T-helper 1 cell treated with Interleukin-12 subunit alpha and Interleukin-12 subunit beta and Interleukin-4 antibody, amounts not matched to agents 30 ng/mL and 1 ng/mL, for 36 hours (primary cell): ENCODE data around the gene SLC35B3. TPM values are rescaled to one million over a fixed set of nuclear protein-coding genes. Genes with fewer than 3 reads are reported as not detected.
"Not testable (repeated sequence)": the region's sequence is repeated elsewhere in the genome, so short reads cannot be mapped to it uniquely, and the experiment has no call there.

Experiments
- intact Hi-C: fragments of 100-400 bp; cut with micrococcal nuclease; formaldehyde crosslinking; loops from one replicate; pipeline ENCODE4 v1.15.1; 2024
- total RNA-seq: library from RNA; stranded (reverse); gene quantifications from 2 replicates; pipeline ENCODE4 v1.2.3, GENCODE V29; 2022

The SLC35B3 gene
- 9.7 and 10.2 TPM in 2 replicates for total RNA-seq

GRCh38 chr6:8435093-8435844 lies at the start of gene SLC35B3:
Gene SLC35B3, minus strand, starts transcription at chr6:8435545.
- intact Hi-C loops = loop anchor here (1.0 to 10.0 kb wide), 7 partner anchors 333 to 1290 kb away; partner anchors contain the start of genes BLOC1S5, CAGE1, EEF1E1 and RIOK1

GRCh38 chr6:8483650-8484049 lies 48.3 kb upstream of the SLC35B3 start:
- intact Hi-C loops = no loop called here

- intact Hi-C loops = no loop called here
These were observed 46.4 kb upstream of the SLC35B3 start for GRCh38 chr6:8481727-8482126.

GRCh38 chr6:8478418-8478817 lies 43.1 kb upstream of the SLC35B3 start:
- intact Hi-C loops = no loop called here

GRCh38 chr6:8476656-8477055 lies 41.3 kb upstream of the SLC35B3 start:
- intact Hi-C loops = no loop called here

- intact Hi-C loops = no loop called here
These were observed 33.4 kb upstream of the SLC35B3 start for GRCh38 chr6:8468552-8469356.

GRCh38 chr6:8462694-8463093 lies 27.3 kb upstream of the SLC35B3 start:
- intact Hi-C loops = no loop called here

- intact Hi-C loops = no loop called here
These were observed 26.8 kb upstream of the SLC35B3 start for GRCh38 chr6:8462169-8462568.

- intact Hi-C loops = no loop called here
These were observed 11.0 kb upstream of the SLC35B3 start for GRCh38 chr6:8446391-8446790.

GRCh38 chr6:8445930-8446329 lies 10.6 kb upstream of the SLC35B3 start:
- intact Hi-C loops = not testable (repeated sequence)

GRCh38 chr6:8442150-8442549 lies 6.8 kb upstream of the SLC35B3 start:
- intact Hi-C loops = no loop called here

GRCh38 chr6:8441452-8441851 lies 6.1 kb upstream of the SLC35B3 start:
- intact Hi-C loops = no loop called here

GRCh38 chr6:8439601-8440268 lies 4.4 kb upstream of the SLC35B3 start:
- intact Hi-C loops = loop anchor here (5.0 to 10.0 kb wide), 3 partner anchors 422 to 1295 kb away; partner anchors contain the start of gene SNRNP48

- intact Hi-C loops = loop anchor here (5.0 to 10.0 kb wide), 3 partner anchors 421 to 1293 kb away; partner anchors contain the start of gene SNRNP48
These were observed 2.5 kb upstream of the SLC35B3 start for GRCh38 chr6:8437813-8438212.

GRCh38 chr6:8436966-8437365 lies 1.6 kb upstream of the SLC35B3 start:
- intact Hi-C loops = loop anchor here (5.0 to 10.0 kb wide), 3 partner anchors 420 to 1292 kb away; partner anchors contain the start of gene SNRNP48

GRCh38 chr6:8435845-8436168 lies 462 bp upstream of the SLC35B3 start:
- intact Hi-C loops = loop anchor here (1.0 to 10.0 kb wide), 7 partner anchors 334 to 1291 kb away; partner anchors contain the start of genes BLOC1S5, CAGE1, EEF1E1 and RIOK1

GRCh38 chr6:8434727-8435092 lies 635 bp downstream of the SLC35B3 start:
- intact Hi-C loops = loop anchor here (1.0 to 10.0 kb wide), 8 partner anchors 332 to 1290 kb away; partner anchors contain the start of genes BLOC1S5, CAGE1, EEF1E1 and RIOK1

- intact Hi-C loops = loop anchor here (10.0 kb wide), 2 partner anchors 838 to 1288 kb away; partner anchors contain the start of gene SNRNP48
These were observed 2.7 kb downstream of the SLC35B3 start for GRCh38 chr6:8432614-8433013.

GRCh38 chr6:8429821-8430220 lies 5.5 kb downstream of the SLC35B3 start:
- intact Hi-C loops = loop anchor here (10.0 kb wide), 2 partner anchors 835 to 1285 kb away; partner anchors contain the start of gene SNRNP48

- intact Hi-C loops = not testable (repeated sequence)
These were observed 8.8 kb downstream of the SLC35B3 start for GRCh38 chr6:8426544-8426943.

GRCh38 chr6:8420031-8420588 lies 15.2 kb downstream of the SLC35B3 start:
- intact Hi-C loops = no loop called here
